HG03565 (cell line): ENCODE data around the gene NBDY.
"Not testable (repeated sequence)": the region's sequence is repeated elsewhere in the genome, so short reads cannot be mapped to it uniquely, and the experiment has no call there.

Experiments
- ATAC-seq: cut with Tn5 transposase; IDR thresholded peaks from one replicate; pipeline ENCODE4 v1.9.1; 2021; ENCODE audit warnings: mild to moderate bottlenecking, moderate library complexity; ENCODE audit not compliant: unreplicated experiment

Gene NBDY

GRCh38 chrX:56798866-56799758, 70.1 kb downstream of the NBDY start:
- no peak for ATAC-seq

GRCh38 chrX:56800307-56800706, 71.3 kb downstream of the NBDY start:
- no peak for ATAC-seq

DNA sequence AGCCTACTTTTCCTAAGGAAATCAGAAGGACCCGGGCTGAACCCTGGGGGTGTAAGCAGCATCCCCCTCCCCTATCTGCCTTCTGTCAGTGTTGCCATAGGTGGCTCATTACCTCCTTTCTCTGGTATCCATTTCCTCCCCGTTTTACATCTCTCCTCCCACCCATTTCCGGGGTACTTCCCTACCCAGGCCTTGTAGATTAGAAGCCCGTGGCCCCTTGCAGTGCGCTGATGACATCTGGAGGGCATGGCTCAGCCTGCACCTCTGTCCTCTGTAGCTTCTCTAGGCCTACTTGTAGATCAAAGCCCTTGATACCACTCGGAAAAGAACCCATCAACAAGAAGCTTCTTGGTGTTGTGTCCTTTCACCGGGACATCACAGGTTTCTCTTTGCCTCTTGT, 71.8 kb downstream of the NBDY start:
- ATAC-seq = peak; percentile 80

- no peak for ATAC-seq
Measured at GRCh38 chrX:56802428-56802827, 73.4 kb downstream of the NBDY start.

GRCh38 chrX:56802921-56803849, 74.1 kb downstream of the NBDY start:
- no peak for ATAC-seq

GRCh38 chrX:56803850-56804681, 75.0 kb downstream of the NBDY start:
- ATAC-seq = no peak

GRCh38 chrX:56804867-56805266, 75.8 kb downstream of the NBDY start:
- ATAC-seq = no peak

DNA sequence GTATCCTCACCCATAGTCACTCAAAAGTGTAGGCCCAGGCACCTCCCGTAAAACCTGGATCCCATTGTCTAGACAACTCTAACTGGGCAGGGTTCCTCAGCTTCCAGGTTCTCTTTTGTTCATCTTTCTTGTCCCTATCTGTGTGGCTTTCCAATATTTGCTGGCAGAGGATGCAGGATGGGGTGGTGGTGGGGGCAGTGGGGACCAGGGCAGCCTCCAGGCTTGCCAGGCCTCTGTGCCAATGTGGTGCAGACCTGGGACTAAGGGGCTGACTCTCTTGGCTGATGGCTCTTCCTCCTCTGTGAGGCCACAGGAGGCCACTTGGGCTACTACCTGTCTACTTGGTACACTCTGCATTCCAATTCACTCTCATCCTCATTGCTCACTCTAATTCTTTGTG, 76.4 kb downstream of the NBDY start:
- no peak for ATAC-seq

- ATAC-seq = not testable (repeated sequence)
Measured at GRCh38 chrX:56806176-56806575, 77.1 kb downstream of the NBDY start.

GRCh38 chrX:56811599-56811998, 82.6 kb downstream of the NBDY start:
- ATAC-seq = no peak

- ATAC-seq = peak; percentile 76
Measured at GRCh38 chrX:56812515-56813105, 83.6 kb downstream of the NBDY start.

DNA sequence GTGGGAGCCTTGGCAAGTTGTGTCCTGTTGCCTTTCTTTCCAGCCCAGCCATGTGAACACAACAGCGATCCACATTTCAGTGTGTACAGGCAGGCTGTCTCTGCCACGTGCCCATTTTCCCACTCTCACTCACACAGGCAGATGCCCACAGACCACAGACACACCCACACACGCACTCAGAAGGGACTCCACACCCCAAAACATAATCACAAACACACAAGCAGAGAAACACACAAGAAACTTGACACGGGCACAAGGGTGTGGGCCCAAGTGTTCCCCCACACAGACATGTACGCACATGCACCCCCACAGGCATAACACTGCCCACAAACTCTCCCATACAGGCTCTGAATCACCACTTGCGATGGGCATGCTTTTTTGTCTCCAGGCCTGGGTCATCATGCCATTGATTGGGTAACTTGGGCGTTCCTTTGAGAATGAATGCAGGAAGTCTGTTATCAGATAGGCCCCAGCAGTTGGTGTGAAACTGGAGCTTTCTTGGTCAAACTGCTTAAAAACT, 84.3 kb downstream of the NBDY start:
- ATAC-seq = peak; percentile 33

GRCh38 chrX:56817179-56817578, 88.1 kb downstream of the NBDY start:
- no peak for ATAC-seq

DNA sequence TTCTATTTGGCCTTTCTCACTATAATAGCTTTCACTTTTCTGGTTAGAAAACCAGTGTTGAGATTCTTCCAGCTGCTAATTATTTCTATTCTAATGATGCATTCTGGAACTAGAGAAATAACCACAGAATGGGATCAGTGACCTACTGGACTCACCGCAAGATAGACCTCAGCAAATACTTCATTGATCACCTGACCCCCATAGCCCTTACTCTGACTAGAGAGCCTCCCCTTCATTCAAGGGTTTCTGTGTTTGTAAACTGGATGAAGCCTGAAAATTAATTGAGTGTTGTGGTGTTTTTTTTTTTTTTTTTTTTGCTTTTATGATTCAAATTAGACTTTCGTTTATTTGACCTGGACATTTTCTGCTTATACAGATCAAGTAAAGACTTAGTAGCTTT, 97.0 kb downstream of the NBDY start:
- ATAC-seq = no peak

- ATAC-seq = no peak
Measured at GRCh38 chrX:56833626-56834025, 104.6 kb downstream of the NBDY start.

GRCh38 chrX:56853436-56853835, 124.4 kb downstream of the NBDY start:
- ATAC-seq = no peak

DNA sequence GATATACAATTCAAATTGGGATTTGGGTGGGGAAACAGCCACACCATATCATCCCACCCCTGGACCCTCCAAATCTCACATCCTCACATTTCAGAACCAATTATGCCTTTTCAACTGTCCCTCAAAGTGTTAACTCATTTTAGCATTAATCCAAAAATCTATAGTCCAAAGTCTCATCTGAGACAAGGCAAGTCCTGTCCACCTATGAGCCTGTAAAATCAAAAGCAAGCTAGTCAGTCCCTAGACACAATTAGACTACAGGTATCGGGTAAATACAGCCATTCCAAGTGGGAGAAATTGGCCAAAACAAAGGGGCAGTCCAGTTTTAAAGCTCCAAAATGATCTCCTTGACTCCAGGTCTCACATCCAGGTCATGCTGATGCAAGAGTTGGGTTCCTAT, 128.0 kb downstream of the NBDY start:
- ATAC-seq = no peak

DNA sequence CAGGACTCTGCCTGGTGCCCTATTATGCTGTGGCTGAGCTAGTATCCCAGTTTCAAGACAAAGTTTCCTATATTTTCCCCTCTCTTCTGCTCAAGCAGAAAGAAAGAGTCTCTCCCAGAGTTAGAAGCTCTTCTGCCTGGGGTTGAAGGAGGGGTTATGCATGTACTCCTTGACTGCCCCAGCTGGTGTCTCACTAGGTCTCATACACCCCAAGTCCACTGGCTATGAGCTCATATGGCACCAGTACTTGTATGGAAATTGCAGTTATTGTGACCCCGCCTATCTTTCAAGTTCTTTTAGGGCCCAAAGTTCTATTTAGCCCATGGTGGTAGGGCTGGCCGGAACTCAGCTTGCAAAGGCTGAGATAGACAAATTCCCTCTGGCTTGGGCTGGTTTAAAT, 131.8 kb downstream of the NBDY start:
- ATAC-seq = no peak
